GM12878 (cell line): ENCODE data around the gene ARHGAP15. TPM values are rescaled to one million over a fixed set of nuclear protein-coding genes. Genes with fewer than 3 reads are reported as not detected.

Experiments
- ATAC-seq: fragments of 200-7000 bp; cut with Tn5 transposase; 3 replicates; pipeline ENCODE4 v1.9.1; 2020; ENCODE audit warnings: mild to moderate bottlenecking, moderate library complexity
- BruUV-seq: library from RNA; stranded (reverse); fragments of 400-500 nt; replicated peaks from 2 replicates; lab custom pipeline; 2021; lab: Mats Ljungman, UMichigan
- CTCF ChIA-PET: fragments of 300-600 bp; sonication (Branson Sonifier 250); formaldehyde crosslinking; extraction: SDS; loops from one replicate; lab custom pipeline; 2021; ENCODE audit warnings: inconsistent platforms; lab: Yijun Ruan, JAX
- POLR2A ChIA-PET: fragments of 350-600 bp; formaldehyde crosslinking; extraction: SDS; loops from one replicate; lab custom pipeline; 2021; ENCODE audit warnings: inconsistent platforms; lab: Charles Lee
- RAD21 ChIA-PET: fragments of 300-600 bp; sonication (Branson Sonifier 250); formaldehyde crosslinking; loops from one replicate; lab custom pipeline; 2023; ENCODE audit warnings: antibody characterized with exemption; ENCODE audit not compliant: unreplicated experiment; lab: Charles Lee
- SMC1A ChIA-PET: fragments of 300-600 bp; sonication (Branson Sonifier 250); formaldehyde crosslinking; loops from one replicate; lab custom pipeline; 2023; ENCODE audit not compliant: unreplicated experiment, uncharacterized antibody; lab: Charles Lee
- DNase-seq: peaks from one replicate; pipeline ENCODE4 v3.0.0-alpha.2; 2011; ENCODE audit warnings: low read depth, low spot score
- FAIRE-seq: peaks from 3 replicates; lab custom pipeline; 2011; peaks lifted over from hg19 to GRCh38; lab: Jason Lieb, UNC
- H2AFZ ChIP-seq: 2 replicates; pipeline ENCODE4 v1.6.0; 2011; ENCODE audit warnings: low read depth, low read length, control low read depth; ENCODE audit not compliant: control insufficient read depth
- H3K27ac ChIP-seq: 2 replicates; pipeline ENCODE4 v1.5.1; 2011; ENCODE audit warnings: control low read depth; ENCODE audit not compliant: control insufficient read depth, insufficient read depth
- H3K27me3 ChIP-seq, 2 experiments: replicated peaks in 1 of 2; 2 replicates each; pipeline versions ENCODE4 v1.6.0 to v1.6.1; 2011; ENCODE audit warnings: low read length in 1 of 2; ENCODE audit not compliant: control insufficient read depth in 2 of 2, insufficient read depth in 2 of 2
- H3K36me3 ChIP-seq, 2 experiments: 2 replicates each; pipeline ENCODE4 v1.5.1; 2011; ENCODE audit warnings: low read length in 1 of 2; ENCODE audit not compliant: control insufficient read depth in 2 of 2, insufficient read depth in 2 of 2
- H3K4me1 ChIP-seq: 2 replicates; pipeline ENCODE4 v1.6.1; 2011; ENCODE audit warnings: mild to moderate bottlenecking, low read length, moderate library complexity, mixed read lengths; ENCODE audit not compliant: control insufficient read depth, insufficient read depth
- H3K4me2 ChIP-seq: 2 replicates; pipeline ENCODE4 v1.6.0; 2011; ENCODE audit warnings: control low read depth; ENCODE audit not compliant: control insufficient read depth, insufficient read depth
- H3K4me3 ChIP-seq: fragments of 200-600 bp; sonication (generic); 2 replicates; pipeline ENCODE4 v1.5.1; 2016
- H3K79me2 ChIP-seq: 2 replicates; pipeline ENCODE4 v1.6.0; 2011; ENCODE audit warnings: low read length; ENCODE audit not compliant: control insufficient read depth, insufficient read depth
- H3K9ac ChIP-seq: 2 replicates; pipeline ENCODE4 v1.8.0; 2011; ENCODE audit warnings: low read length, control low read depth, mixed read lengths; ENCODE audit not compliant: control insufficient read depth, insufficient read depth
- H3K9me3 ChIP-seq: replicated peaks from 3 replicates; pipeline ENCODE4 v1.5.1; 2011; ENCODE audit warnings: mild to moderate bottlenecking, low read length; ENCODE audit not compliant: control insufficient read depth, insufficient read depth
- H4K20me1 ChIP-seq: 2 replicates; pipeline ENCODE4 v1.6.0; 2011; ENCODE audit not compliant: control insufficient read depth, insufficient read depth
- ATF7 ChIP-seq: fragments of 450-650 bp; IDR thresholded peaks from 2 replicates; pipeline ENCODE4 v1.6.1; 2016; ENCODE audit warnings: low read depth, mild to moderate bottlenecking
- EGR1 ChIP-seq, 2 experiments: IDR thresholded peaks; 1 replicate in 1 of 2; 2 replicates in 1 of 2; pipeline ENCODE4 v1.6.1; 2011 to 2012; ENCODE audit warnings: low read depth in 2 of 2, low read length in 2 of 2, borderline replicate concordance in 1 of 2, mild to moderate bottlenecking in 1 of 2, moderate library complexity in 1 of 2
- ESRRA ChIP-seq: IDR thresholded peaks from 2 replicates; pipeline ENCODE4 v1.6.1; 2012; ENCODE audit warnings: mild to moderate bottlenecking, low read length, improper control_type of control experiment
- FOXM1 ChIP-seq: IDR thresholded peaks from 2 replicates; pipeline ENCODE4 v1.6.1; 2012; ENCODE audit warnings: low read depth, mild to moderate bottlenecking, inconsistent platforms, low read length, moderate library complexity
- JUNB ChIP-seq: IDR thresholded peaks from 2 replicates; pipeline ENCODE4 v1.6.1; 2016; ENCODE audit warnings: antibody characterized with exemption, mild to moderate bottlenecking
- NFYA ChIP-seq: IDR thresholded peaks from 2 replicates; pipeline ENCODE4 v1.6.1; 2011; ENCODE audit warnings: low read depth, mild to moderate bottlenecking, low read length, improper control_type of control experiment, borderline replicate concordance
- SMC3 ChIP-seq: IDR thresholded peaks from 2 replicates; pipeline ENCODE4 v1.6.1; 2011; ENCODE audit warnings: low read length, improper control_type of control experiment, borderline replicate concordance
- SUZ12 ChIP-seq: fragments of 200-600 bp; sonication (generic); IDR thresholded peaks from one replicate; pipeline ENCODE4 v1.6.1; 2018; ENCODE audit warnings: antibody characterized with exemption, mild to moderate bottlenecking; ENCODE audit not compliant: unreplicated experiment
- ZNF217 ChIP-seq: fragments of 450-650 bp; IDR thresholded peaks from 2 replicates; pipeline ENCODE4 v1.6.1; 2017; ENCODE audit warnings: antibody characterized with exemption, mild to moderate bottlenecking
- WGBS: methylation state at CpG from one replicate; pipeline ENCODE4 v1.1.6; 2016; ENCODE audit warnings: low lambda C conversion rate; ENCODE audit not compliant: insufficient replicate concordance, insufficient coverage; ENCODE audit errors: missing lambda C conversion rate; 5-methylcytosine and 5-hydroxymethylcytosine counted together
- in situ Hi-C: fragments of 300-500 bp; cut with MboI; formaldehyde crosslinking; loops from 9 replicates; pipeline ENCODE4 v1.14.3; 2018; ENCODE audit warnings: mixed read lengths
- intact Hi-C: fragments of 100-400 bp; cut with micrococcal nuclease; formaldehyde crosslinking; loops from one replicate; pipeline ENCODE4 v1.14.2; 2022; ENCODE audit not compliant: unreplicated experiment
- polyA plus RNA-seq, 11 experiments: library from polyadenylated mRNA; depleted of rRNA in 4 of 11; unstranded in 6 of 11; stranded (reverse) in 5 of 11; fragments of >200 nt; fragmentation: Nextera tagmentation in 4 of 11; fragmentation: Illumina TruSeq in 1 of 11; extraction: Ambion mirVana in 4 of 11; extraction: Trizol in 1 of 11; gene quantifications; 1 replicate in 1 of 11; 2 replicates in 10 of 11; pipeline versions ENCODE4 v1.2.1 to v1.2.3, GENCODE V29; 2011 to 2016; ENCODE audit warnings: inconsistent platforms in 2 of 11, missing spikeins in 2 of 11, low read depth in 1 of 11
- total RNA-seq, 4 experiments: library from RNA; depleted of rRNA in 3 of 4; stranded (reverse); fragments of >200 nt in 3 of 4; fragmentation: Illumina TruSeq in 1 of 4; extraction: Trizol in 1 of 4; gene quantifications; 2 replicates each; pipeline versions ENCODE4 v1.2.1 to v1.2.3, GENCODE V29; 2013 to 2021
- TF ChIP-seq, protein P1 (sequence below): IDR thresholded peaks from 2 replicates; pipeline ENCODE4 v1.6.1; 2011; ENCODE audit warnings: borderline replicate concordance, low read depth, mild to moderate bottlenecking, moderate library complexity, mixed read lengths, low read length; ENCODE audit not compliant: insufficient read depth; ENCODE audit errors: extremely low read length
- TF ChIP-seq, protein P2 (sequence below): fragments of 450-650 bp; IDR thresholded peaks from 2 replicates; pipeline ENCODE4 v1.6.1; 2017; ENCODE audit warnings: low read depth, mild to moderate bottlenecking, moderate library complexity
- TF ChIP-seq, protein P3 (sequence below): IDR thresholded peaks from 2 replicates; pipeline ENCODE4 v1.6.1; 2012; ENCODE audit warnings: mild to moderate bottlenecking, low read depth, low read length
- TF ChIP-seq, protein P4 (sequence below): IDR thresholded peaks from 2 replicates; pipeline ENCODE4 v1.6.1; 2012; ENCODE audit warnings: low read depth, low read length, improper control_type of control experiment
- TF ChIP-seq, protein P5 (sequence below): fragments of 450-650 bp; IDR thresholded peaks from 2 replicates; pipeline ENCODE4 v1.6.1; 2018; ENCODE audit warnings: borderline replicate concordance, mild to moderate bottlenecking; ENCODE audit not compliant: partially characterized antibody

The ARHGAP15 gene
- total and polyA plus RNA-seq, 10 of the 15 experiments (the other 5 are each of a cell fraction or from before 2014, with no cell fraction given), result 38.0 to 92.6 (median 66.7) TPM

DNA sequence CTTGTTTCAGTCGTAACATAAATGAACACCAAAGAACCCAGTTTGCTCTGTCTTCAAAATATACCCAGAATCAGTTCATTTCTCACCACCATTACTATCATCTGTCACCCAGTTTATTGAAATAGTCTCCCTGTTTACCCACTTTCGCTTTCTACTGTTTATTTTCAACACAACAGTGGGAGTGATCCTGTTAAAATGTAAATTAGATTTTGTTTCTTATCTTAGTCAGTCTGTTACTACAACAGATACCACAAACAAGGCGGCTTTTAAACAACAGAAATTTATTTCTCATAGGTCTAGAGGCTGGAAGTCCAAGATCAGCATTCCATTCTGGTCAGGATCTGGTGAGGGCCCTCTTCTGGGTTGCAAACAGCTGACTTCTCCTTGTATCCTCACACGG, 74.8 kb downstream of the ARHGAP15 start:
- ChIA-PET POLR2A (no interaction called here), SMC1A (interaction anchor here (1.0 to 1.4 kb wide), 5 partner anchors 13 to 94 kb away, joined by 3 to 5 read pairs (median 3); no protein-coding TSS in a partner anchor), RAD21 (no interaction called here), CTCF (interaction anchor here (0.9 to 4.9 kb wide), 11 partner anchors 10 to 93 kb away, joined by 3 to 28 read pairs (median 6); partner anchors contain the start of gene ARHGAP15)
- no peaks in the 10 kb centered on the region for H3K79me2 ChIP-seq
- H3K9me3 ChIP-seq, result peaks cover 4% of the 10 kb centered on the region; the same call in 2 of the 3 replicates
- no peak overlapping the region for H3K9ac ChIP-seq
- intact Hi-C loops (no loop called here), in situ Hi-C loops (no loop called here)
- no peaks in the 10 kb centered on the region for H4K20me1 ChIP-seq
- no peak overlapping the region for H2AFZ ChIP-seq
- 79% methylated on average over 4 of the region's 4 CpGs for WGBS
- no TSS peak for BruUV-seq
- ATAC-seq (no peak), DNase-seq (no peak), FAIRE-seq (no peak)
- H3K27me3 ChIP-seq, result no peaks in the 10 kb centered on the region
- peaks cover 0 to 11% of the 10 kb centered on the region in 2 experiments; a peak in 3 of 4 replicates for H3K36me3 ChIP-seq
- H3K4me2 ChIP-seq, result no peak overlapping the region
- no peaks in the 10 kb centered on the region for H3K4me1 ChIP-seq
- no peak overlapping the region for H3K27ac ChIP-seq
- H3K4me3 ChIP-seq, result no peak overlapping the region
- TF ChIP-seq FOXM1 (no peak), ZNF217 (no peak), JUNB (no peak), ATF7 (no peak), EGR1 (IDR thresholded peaks at IDR 0.05; ENCODE audit: borderline replicate concordance in 1 of 2, low read depth in 2 of 2, low read length in 2 of 2) (no peak), SMC3 (no peak), ESRRA (no peak), NFYA (no peak), SUZ12 (no peak)
- TF ChIP-seq, protein P1, sequence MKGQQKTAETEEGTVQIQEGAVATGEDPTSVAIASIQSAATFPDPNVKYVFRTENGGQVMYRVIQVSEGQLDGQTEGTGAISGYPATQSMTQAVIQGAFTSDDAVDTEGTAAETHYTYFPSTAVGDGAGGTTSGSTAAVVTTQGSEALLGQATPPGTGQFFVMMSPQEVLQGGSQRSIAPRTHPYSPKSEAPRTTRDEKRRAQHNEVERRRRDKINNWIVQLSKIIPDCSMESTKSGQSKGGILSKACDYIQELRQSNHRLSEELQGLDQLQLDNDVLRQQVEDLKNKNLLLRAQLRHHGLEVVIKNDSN, result no peak
- TF ChIP-seq, protein P2, sequence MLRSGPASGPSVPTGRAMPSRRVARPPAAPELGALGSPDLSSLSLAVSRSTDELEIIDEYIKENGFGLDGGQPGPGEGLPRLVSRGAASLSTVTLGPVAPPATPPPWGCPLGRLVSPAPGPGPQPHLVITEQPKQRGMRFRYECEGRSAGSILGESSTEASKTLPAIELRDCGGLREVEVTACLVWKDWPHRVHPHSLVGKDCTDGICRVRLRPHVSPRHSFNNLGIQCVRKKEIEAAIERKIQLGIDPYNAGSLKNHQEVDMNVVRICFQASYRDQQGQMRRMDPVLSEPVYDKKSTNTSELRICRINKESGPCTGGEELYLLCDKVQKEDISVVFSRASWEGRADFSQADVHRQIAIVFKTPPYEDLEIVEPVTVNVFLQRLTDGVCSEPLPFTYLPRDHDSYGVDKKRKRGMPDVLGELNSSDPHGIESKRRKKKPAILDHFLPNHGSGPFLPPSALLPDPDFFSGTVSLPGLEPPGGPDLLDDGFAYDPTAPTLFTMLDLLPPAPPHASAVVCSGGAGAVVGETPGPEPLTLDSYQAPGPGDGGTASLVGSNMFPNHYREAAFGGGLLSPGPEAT, result no peak
- TF ChIP-seq, protein P3, sequence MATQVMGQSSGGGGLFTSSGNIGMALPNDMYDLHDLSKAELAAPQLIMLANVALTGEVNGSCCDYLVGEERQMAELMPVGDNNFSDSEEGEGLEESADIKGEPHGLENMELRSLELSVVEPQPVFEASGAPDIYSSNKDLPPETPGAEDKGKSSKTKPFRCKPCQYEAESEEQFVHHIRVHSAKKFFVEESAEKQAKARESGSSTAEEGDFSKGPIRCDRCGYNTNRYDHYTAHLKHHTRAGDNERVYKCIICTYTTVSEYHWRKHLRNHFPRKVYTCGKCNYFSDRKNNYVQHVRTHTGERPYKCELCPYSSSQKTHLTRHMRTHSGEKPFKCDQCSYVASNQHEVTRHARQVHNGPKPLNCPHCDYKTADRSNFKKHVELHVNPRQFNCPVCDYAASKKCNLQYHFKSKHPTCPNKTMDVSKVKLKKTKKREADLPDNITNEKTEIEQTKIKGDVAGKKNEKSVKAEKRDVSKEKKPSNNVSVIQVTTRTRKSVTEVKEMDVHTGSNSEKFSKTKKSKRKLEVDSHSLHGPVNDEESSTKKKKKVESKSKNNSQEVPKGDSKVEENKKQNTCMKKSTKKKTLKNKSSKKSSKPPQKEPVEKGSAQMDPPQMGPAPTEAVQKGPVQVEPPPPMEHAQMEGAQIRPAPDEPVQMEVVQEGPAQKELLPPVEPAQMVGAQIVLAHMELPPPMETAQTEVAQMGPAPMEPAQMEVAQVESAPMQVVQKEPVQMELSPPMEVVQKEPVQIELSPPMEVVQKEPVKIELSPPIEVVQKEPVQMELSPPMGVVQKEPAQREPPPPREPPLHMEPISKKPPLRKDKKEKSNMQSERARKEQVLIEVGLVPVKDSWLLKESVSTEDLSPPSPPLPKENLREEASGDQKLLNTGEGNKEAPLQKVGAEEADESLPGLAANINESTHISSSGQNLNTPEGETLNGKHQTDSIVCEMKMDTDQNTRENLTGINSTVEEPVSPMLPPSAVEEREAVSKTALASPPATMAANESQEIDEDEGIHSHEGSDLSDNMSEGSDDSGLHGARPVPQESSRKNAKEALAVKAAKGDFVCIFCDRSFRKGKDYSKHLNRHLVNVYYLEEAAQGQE, result no peak
- TF ChIP-seq, protein P4, sequence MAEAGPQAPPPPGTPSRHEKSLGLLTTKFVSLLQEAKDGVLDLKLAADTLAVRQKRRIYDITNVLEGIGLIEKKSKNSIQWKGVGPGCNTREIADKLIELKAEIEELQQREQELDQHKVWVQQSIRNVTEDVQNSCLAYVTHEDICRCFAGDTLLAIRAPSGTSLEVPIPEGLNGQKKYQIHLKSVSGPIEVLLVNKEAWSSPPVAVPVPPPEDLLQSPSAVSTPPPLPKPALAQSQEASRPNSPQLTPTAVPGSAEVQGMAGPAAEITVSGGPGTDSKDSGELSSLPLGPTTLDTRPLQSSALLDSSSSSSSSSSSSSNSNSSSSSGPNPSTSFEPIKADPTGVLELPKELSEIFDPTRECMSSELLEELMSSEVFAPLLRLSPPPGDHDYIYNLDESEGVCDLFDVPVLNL, result no peak
- TF ChIP-seq, protein P5, sequence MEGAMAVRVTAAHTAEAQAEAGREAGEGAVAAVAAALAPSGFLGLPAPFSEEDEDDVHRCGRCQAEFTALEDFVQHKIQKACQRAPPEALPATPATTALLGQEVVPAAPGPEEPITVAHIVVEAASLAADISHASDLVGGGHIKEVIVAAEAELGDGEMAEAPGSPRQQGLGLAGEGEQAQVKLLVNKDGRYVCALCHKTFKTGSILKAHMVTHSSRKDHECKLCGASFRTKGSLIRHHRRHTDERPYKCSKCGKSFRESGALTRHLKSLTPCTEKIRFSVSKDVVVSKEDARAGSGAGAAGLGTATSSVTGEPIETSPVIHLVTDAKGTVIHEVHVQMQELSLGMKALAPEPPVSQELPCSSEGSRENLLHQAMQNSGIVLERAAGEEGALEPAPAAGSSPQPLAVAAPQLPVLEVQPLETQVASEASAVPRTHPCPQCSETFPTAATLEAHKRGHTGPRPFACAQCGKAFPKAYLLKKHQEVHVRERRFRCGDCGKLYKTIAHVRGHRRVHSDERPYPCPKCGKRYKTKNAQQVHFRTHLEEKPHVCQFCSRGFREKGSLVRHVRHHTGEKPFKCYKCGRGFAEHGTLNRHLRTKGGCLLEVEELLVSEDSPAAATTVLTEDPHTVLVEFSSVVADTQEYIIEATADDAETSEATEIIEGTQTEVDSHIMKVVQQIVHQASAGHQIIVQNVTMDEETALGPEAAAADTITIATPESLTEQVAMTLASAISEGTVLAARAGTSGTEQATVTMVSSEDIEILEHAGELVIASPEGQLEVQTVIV, result no peak
